Measurements from ENCODE around the gene CHTF8.

DNA sequence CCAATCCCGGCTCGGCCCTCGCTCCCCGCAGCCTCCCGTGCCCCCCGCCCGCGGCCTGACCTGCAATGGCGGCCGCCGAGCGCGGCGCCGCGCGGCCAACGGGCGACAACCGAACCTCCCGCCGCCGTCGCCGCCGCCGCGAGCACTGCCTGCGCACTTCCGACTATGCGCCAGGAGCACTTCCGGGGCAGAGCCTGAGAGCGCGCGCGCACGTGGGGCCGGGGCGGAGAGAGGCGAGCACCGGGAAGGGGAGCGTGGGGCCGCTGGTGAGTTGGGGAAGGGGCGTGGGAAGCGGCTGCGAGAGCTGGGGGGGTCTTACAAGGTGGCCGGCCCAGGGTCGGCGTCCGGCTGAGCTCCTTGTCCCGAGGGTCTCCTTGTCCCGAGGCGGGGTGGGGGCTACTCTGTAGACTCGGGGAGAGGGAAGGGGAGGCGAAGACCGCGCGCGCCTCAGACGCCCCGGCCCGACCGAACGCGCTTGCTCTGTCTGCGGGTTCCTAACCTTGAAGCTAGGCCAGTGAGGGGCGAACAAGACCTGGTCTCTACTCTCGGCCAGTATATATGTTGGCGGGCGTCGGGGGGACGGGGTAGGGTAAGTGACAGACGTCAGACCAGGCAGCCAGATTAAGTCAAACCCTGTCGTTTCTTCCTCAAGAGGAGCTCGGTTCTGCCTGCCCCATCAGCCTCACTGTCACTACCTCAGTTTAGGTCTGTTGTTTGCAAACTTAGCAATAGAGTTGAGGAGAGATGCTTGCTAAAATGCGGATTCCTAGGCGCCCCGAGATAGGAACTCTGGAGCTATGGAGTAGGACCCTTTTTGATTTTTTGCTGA, at the start of gene CHTF8, which contains the start of gene UTP4:
- TF ChIP-seq GATA2 (IDR thresholded peaks at IDR 0.05; ENCODE audit: low read depth, low read length) (no peak), GATA3 (IDR thresholded peaks at IDR 0.05; ENCODE audit: low read depth, low read length) (no peak)

Data from SH-SY5Y (cell line).